Mononuclear cell (primary cell): ENCODE measurements around the gene SOAT1. TPM values are rescaled to one million over a fixed set of nuclear protein-coding genes. Genes with fewer than 3 reads are reported as not detected.
"Not testable (repeated sequence)": the region's sequence is repeated elsewhere in the genome, so short reads cannot be mapped to it uniquely, and the experiment has no call there.

Experiments
- H3K27me3 ChIP-seq: 2 replicates; pipeline ENCODE4 v1.6.0; 2011; ENCODE audit warnings: low read length, control low read depth; ENCODE audit not compliant: insufficient read depth
- H3K4me1 ChIP-seq: 2 replicates; pipeline ENCODE4 v1.5.1; 2011; ENCODE audit warnings: mild to moderate bottlenecking, low read length, control low read depth; ENCODE audit not compliant: insufficient read depth
- H3K4me3 ChIP-seq: 2 replicates; pipeline ENCODE4 v1.5.1; 2011; ENCODE audit warnings: mild to moderate bottlenecking, low read length, moderate library complexity
- H3K9me3 ChIP-seq: 2 replicates; pipeline ENCODE4 v1.5.1; 2011; ENCODE audit warnings: low read depth, mild to moderate bottlenecking, control low read depth, low read length
- total RNA-seq: library from RNA; depleted of rRNA; stranded (reverse); fragments of >200 nt; gene quantifications from one replicate; pipeline ENCODE4 v1.2.3, GENCODE V29; 2012

SOAT1 gene
- total RNA-seq, 1 donor, result 23.2 TPM

DNA sequence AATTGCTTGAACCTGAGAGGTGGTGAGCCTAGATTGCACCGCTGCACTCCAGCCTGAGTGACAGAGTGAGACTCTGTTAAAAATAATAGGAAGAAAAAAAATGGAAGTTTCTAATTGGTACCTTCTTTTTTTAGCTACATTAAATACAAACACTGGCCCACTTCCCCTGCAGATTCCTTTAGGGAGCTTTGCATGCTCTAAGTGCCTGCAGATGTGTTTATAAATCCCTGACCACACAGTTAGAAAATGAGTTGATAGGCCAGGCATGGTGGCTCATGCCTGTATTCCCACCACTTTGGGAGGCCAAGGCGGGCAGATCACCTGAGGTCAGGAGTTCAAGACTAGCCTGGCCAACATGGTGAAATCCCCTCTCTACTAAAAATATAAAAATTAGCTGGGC, 68.0 kb downstream of the SOAT1 start:
- not testable (repeated sequence) for H3K9me3 ChIP-seq, H3K4me3 ChIP-seq, H3K27me3 ChIP-seq
- H3K4me1 ChIP-seq, result peaks cover 10% of the 10 kb centered on the region

DNA sequence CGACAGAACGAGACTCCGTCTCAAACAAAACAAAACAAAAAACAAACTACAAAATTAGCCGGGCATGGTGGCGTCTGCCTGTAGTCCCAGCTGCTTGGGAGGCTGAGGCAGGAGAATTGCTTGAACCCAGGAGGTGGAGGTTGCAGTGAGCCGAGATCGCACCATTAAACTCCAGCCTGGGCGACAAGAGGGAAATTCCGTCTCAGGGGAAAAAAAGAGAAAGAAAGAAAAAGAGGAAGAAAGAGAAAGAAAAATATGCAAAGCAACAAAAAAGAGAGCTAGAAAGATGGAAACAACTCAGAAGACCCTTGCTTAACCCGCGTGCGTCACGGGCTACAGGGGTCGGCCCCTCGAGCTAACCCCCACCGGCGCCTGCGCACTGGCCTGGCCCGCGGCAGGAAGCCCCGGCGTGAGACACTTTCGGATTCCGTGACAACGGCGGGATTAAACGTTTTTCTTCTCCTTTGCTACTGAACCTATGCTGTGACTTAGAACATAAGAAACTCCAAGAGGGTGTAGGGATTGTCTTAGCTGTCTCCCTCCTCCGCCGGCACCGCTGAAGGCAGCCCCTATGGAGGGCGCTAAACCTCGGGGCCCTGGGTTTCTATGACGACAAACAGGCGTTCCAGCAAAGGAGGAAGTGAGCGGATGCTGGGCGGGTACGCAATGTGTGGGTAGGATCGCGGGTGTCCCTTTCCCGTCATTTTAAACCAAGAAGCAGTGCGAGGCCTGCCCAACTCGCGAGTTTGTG, 71.9 kb downstream of the SOAT1 start, which contains the start of gene AXDND1:
Gene AXDND1 (plus strand): TSS at position 630 of the 751 bp plus-strand sequence. CDS start 539 bp downstream, outside the sequence.
- Histone ChIP-seq H3K4me1 (peaks cover 10% of the 10 kb centered on the region), H3K27me3 (no peaks in the 10 kb centered on the region), H3K4me3 (peak within 1 kb of the TSS; percentile 58), H3K9me3 (no peaks in the 10 kb centered on the region)

DNA sequence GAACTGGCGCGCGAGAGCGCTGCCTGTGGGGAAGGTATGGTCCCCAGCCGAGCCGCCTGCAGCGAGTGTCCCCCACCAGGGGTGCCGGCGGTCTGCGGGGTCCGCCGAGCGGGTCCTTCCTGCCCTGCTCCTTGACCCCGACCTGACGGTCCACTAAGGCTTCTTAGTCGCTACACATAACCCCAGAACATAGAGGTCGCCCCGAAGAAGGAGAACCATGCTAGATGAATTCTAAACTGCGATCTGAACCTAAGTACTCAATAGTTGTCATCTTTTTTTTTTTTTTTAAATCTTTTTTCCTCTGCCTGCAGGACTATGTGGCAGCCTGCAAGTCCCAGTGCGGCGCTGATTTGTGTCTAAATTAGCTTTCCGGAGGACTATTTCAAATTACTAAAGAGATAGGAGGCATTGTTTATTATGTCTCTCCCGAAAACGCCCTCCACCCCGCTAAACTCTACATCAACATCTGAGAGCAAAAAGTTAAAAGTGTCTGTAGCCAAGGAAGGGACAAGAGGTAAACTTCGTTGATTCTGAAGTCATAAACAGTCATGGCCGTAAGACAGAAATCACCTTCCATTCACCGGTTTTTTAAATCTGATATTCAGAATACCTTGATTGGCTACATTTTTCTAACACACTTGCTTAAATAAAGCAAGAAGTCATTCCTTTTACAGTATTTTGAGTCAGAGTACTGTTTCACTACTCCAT, 72.7 kb downstream of the SOAT1 start:
- Histone ChIP-seq H3K4me3 (peak overlapping the region; percentile 58), H3K4me1 (peaks cover 10% of the 10 kb centered on the region), H3K27me3 (no peaks in the 10 kb centered on the region), H3K9me3 (no peaks in the 10 kb centered on the region)

DNA sequence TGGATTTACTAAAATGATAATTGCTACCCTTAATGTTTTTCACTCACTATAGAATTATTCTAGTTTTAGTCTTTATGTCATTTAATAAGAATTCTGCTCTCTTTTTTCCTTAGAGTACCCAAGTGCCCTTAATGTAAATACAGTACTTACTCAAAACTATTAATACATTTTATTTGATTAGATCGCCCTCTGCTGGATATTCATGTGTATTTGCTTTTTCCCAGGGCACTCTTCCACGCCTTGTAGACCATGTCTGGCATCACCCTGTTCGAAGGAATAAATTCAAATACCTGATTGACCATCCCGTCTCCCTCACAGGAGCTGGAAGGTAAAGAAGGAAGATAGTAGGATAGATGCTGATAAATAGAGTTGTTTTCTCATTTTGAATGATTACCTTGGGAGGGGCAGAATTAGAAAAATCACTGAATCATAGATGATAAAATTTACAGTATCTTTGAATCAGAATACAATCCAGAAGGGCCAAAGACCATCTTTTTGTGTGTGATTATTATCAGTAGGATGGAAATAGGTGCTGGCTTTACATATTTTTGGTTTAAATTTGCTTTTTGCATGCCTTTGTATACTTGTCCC, 76.2 kb downstream of the SOAT1 start:
- no peaks in the 10 kb centered on the region for H3K27me3 ChIP-seq
- H3K9me3 ChIP-seq, result no peaks in the 10 kb centered on the region
- no peak overlapping the region for H3K4me3 ChIP-seq
- H3K4me1 ChIP-seq, result peaks cover 10% of the 10 kb centered on the region

DNA sequence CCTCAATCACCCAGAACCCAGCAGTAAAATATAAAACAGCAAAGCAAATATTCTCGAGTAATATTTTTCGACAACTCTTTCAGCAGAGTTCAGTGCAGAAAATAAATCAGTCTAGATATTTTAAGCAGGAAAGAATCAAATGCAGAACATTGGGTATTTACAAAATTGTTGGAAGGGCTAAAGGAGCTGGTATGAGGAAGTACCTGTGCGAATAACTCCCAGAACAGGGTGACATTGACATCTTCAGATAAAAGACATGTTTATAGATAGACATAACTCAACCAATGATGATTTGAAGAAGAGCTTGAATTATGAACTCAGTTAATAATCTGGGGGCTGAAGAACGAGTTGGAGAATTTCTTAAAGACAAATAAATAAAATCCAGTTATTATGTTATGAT, 78.6 kb downstream of the SOAT1 start:
- H3K4me3 ChIP-seq, result no peak overlapping the region
- H3K27me3 ChIP-seq, result no peaks in the 10 kb centered on the region
- no peaks in the 10 kb centered on the region for H3K4me1 ChIP-seq
- H3K9me3 ChIP-seq, result no peaks in the 10 kb centered on the region

DNA sequence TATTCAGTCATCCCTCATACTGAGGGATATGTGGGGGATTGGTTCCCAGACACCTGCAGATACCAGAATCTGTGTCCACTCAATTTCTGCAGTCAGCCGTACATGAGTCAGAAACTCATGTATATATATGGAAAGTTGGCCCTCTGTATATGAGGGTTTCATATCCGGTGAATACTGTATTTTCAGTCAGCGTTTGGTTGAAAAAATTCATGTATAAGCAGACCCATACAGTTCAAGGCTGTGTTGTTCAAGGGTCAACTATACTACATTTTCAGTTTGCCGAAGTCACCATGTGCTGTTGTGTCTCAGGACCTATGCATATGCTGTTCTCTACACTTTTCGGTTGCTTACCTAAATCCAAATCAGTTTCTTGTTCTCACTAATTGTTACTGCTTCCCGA, 82.6 kb downstream of the SOAT1 start:
- H3K4me1 ChIP-seq, result no peaks in the 10 kb centered on the region
- H3K9me3 ChIP-seq, result no peaks in the 10 kb centered on the region
- no peak overlapping the region for H3K4me3 ChIP-seq
- no peaks in the 10 kb centered on the region for H3K27me3 ChIP-seq

DNA sequence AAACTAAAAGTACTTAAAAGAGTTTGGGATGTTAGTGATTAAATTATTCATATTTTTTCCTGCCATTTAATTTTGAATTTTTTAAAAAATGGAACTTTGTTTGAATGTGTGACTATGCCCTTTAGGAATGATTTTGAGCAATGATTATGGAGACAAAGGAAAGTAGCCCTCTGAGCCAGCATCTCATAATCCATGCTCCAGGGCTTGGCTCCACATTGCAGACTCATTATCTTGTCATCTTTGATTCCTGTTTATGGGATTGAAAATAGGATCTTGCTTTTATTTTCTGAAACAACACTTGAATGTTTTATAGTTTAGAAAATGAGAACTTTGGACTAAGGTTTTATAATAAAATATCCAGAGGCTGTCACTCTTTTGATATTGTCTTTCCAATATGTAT, 86.7 kb downstream of the SOAT1 start:
- H3K4me1 ChIP-seq, result no peaks in the 10 kb centered on the region
- H3K4me3 ChIP-seq, result no peak overlapping the region
- no peaks in the 10 kb centered on the region for H3K27me3 ChIP-seq
- no peaks in the 10 kb centered on the region for H3K9me3 ChIP-seq

DNA sequence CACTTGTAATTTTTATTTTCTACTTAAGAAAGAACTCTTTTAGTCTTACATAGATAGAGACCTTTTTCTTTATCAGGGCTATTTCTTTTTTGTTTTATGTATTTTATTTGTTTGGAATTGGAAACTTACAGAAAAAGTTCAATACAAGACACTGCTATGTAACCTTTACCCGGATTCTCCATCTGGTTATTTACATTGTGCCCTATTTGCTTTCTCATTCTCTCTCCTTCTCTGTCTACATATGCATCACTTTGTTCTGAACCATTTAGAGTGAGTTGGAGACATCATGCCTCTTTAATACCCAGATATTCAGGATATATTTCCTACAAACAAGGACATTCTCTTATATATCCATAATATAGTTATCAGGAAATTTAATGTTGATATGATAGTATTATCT, 90.4 kb downstream of the SOAT1 start:
- Histone ChIP-seq H3K4me3 (no peak overlapping the region), H3K4me1 (no peaks in the 10 kb centered on the region), H3K9me3 (no peaks in the 10 kb centered on the region), H3K27me3 (no peaks in the 10 kb centered on the region)

DNA sequence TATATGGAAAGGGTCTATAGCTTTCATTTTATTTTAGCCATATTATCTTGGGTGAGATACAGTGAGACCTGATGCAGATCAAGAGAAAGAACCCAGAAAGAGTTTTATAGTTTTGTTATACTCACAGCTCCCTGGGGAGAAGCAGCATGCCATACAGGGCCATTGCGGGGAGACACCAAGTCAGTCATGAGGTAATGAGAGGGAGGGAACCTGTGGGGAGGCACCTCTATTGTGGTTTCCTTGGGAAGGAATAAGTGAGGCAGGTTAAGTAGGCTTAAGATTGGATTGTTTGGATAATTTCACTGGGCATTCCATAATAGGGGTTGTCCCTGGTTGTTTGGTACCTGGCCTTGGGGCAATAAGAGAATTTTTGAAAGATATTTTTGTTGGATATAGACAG, 91.9 kb downstream of the SOAT1 start:
- no peaks in the 10 kb centered on the region for H3K27me3 ChIP-seq
- no peaks in the 10 kb centered on the region for H3K9me3 ChIP-seq
- no peaks in the 10 kb centered on the region for H3K4me1 ChIP-seq
- no peak overlapping the region for H3K4me3 ChIP-seq

DNA sequence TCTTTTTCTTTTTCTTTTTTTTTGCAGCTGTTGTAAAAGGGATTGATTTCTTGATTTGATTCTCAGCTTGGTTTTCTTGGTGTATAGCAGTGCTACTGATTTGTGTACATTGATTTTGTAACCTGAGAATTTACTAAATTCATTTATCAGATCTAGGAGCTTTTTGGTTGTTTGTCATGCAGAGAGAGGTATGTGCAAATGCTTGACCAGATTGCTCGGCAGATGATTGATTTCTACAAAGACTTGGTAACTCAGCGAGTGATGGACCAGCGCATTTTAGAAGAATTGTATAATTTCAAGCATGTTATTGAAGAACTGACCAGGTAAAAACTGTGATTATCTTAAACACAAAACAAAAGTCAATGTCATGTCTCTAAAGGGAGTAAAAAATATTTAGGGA, 100.1 kb downstream of the SOAT1 start:
- H3K4me3 ChIP-seq, result no peak overlapping the region
- no peaks in the 10 kb centered on the region for H3K9me3 ChIP-seq
- no peaks in the 10 kb centered on the region for H3K4me1 ChIP-seq
- peaks cover 3% of the 10 kb centered on the region for H3K27me3 ChIP-seq

DNA sequence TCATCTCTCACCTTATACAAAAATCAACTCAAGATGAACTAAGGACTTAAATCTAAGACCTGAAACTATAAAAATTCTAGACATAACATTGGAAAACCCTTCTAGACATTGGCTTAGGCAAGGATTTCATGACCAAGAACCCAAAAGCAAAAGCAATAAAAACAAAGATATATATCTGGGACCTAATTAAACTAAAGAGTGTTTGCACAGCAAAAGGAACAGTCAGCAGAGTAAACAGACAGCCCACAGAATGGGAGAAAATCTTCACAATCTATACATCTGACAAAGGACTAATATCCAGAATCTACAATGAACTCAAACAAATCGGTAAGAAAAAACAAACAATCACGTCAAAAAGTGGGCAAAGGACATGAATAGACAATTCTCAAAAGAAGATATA, 105.8 kb downstream of the SOAT1 start:
- H3K4me3 ChIP-seq, result not testable (repeated sequence)

More for the DNA sequence above, 105.8 kb downstream of the SOAT1 start:
- H3K9me3 ChIP-seq, H3K4me1 ChIP-seq, H3K27me3 ChIP-seq: not testable (repeated sequence)

Other genes starting within 250 kb of the SOAT1 start
- gene TOR3A, start 211.7 kb upstream of the SOAT1 start, total RNA-seq, result 59.5 TPM
- 14.6 TPM for gene ABL2, start 64.1 kb upstream of the SOAT1 start, total RNA-seq
- gene AXDND1, start 72.2 kb downstream of the SOAT1 start, total RNA-seq, result not detected